Endothelial cell of umbilical vein (primary cell): Measurements from ENCODE around the gene CT47A1.

ENCODE experiments used
- EZH2 ChIP-seq: IDR thresholded peaks from 2 replicates; pipeline ENCODE4 v1.6.1; 2012; ENCODE audit warnings: borderline replicate concordance, low read depth, mild to moderate bottlenecking, moderate library complexity, low read length, inconsistent platforms; ENCODE audit not compliant: severe bottlenecking
- TF ChIP-seq, protein P1 (sequence below), 2 donors: IDR thresholded peaks; 1 replicate in 1 of 2; 2 replicates in 1 of 2; pipeline ENCODE4 v1.5.1; 2011; ENCODE audit warnings: low read length in 2 of 2, mild to moderate bottlenecking in 2 of 2, moderate library complexity in 2 of 2, control low read depth in 1 of 2, inconsistent platforms in 1 of 2, low read depth in 1 of 2; ENCODE audit not compliant: insufficient read depth in 1 of 2; ENCODE audit errors: extremely low read depth in 1 of 2

DNA sequence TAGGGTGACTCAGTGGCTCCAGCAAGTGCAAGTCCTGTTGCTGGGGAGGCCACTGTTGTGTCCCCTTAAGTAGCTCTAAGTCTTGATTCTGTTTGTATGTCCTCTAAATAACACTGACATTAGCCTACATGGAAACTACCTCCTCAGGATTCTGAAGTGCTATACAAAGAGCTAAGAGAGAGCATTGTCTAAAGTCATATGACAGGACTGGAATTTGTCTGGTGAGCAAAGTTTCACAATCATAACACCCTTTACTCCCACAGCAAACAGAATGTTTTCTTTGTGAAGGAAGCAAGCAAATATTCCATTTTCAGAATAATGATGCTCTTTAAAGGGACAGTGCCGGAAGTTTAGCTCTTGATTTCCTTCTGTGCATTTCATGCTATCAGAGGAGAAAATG is 23.4 kb upstream of the CT47A1 start:
- TF ChIP-seq, protein P1, sequence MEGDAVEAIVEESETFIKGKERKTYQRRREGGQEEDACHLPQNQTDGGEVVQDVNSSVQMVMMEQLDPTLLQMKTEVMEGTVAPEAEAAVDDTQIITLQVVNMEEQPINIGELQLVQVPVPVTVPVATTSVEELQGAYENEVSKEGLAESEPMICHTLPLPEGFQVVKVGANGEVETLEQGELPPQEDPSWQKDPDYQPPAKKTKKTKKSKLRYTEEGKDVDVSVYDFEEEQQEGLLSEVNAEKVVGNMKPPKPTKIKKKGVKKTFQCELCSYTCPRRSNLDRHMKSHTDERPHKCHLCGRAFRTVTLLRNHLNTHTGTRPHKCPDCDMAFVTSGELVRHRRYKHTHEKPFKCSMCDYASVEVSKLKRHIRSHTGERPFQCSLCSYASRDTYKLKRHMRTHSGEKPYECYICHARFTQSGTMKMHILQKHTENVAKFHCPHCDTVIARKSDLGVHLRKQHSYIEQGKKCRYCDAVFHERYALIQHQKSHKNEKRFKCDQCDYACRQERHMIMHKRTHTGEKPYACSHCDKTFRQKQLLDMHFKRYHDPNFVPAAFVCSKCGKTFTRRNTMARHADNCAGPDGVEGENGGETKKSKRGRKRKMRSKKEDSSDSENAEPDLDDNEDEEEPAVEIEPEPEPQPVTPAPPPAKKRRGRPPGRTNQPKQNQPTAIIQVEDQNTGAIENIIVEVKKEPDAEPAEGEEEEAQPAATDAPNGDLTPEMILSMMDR (IDR thresholded peaks at IDR 0.05; ENCODE audit: extremely low read depth in 1 of 2, insufficient read depth in 1 of 2, low read depth in 1 of 2, low read length in 2 of 2) = no peak
- TF ChIP-seq EZH2 = no peak
